ENCODE measurements around the gene RASA1.

Gene RASA1

DNA sequence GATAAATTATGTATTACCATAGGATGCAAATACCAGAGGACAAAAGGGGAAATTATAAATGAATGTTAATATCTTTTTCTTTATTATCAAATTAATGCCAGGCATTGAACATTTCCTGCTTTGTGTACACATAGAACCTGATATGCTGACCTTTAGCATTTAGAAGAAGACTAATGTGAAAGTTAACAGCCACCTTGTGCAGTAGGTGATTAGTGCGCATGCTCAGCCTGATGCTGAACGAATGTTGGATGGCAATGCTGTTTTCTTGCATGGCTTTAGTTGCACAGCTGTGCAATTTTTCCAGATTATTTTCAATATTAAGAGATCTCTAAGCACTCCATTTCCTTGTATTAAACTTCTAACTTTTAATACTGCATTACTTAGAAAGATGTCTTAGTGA, 99.6 kb downstream of the RASA1 start:
- DNase-seq = no peak

GRCh38 chr5:87368601-87369000, 100.9 kb downstream of the RASA1 start:
- DNase-seq = no peak

DNA sequence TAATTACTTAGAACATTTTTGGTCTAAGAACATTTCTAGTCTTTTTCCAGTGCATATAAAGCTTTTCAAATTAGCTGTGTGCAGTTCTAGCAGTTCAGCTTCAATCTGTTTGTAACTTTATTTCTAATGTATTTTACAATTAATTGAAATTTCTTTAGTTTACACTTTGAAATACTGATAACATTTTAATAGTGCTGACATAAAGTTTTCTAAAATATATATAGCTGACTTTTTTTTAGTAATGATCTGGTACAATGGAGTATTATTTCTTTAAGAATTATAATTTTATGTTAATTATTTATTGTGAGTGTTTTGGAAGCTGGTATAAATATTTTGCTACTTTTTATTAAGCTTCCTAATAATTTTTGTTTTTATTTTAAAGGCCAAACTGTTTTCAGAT, 101.7 kb downstream of the RASA1 start:
- DNase-seq = no peak

- DNase-seq = no peak
Measured at GRCh38 chr5:87372705-87373104, 105.0 kb downstream of the RASA1 start.

- DNase-seq = no peak
Measured at GRCh38 chr5:87382224-87382623, 114.5 kb downstream of the RASA1 start.

DNA sequence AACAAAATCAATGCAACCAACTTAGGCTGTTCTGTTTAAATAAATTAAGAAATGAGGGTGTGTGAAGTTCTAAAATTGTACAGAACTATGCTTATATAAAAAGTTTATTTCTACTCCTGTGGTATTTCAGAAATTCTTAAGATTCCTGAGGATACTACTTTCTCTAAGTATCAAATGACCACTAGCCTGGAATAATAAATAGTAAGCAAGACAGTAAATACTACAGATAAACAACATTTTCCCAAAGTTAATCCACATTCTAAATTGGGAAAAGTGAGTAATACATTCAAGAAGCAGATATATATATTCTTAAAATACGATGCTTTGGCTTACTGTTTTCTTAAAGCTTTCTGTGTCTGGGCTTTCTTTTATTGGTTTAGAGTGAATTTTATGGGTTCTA, 115.5 kb downstream of the RASA1 start:
- no peak for DNase-seq

DNA sequence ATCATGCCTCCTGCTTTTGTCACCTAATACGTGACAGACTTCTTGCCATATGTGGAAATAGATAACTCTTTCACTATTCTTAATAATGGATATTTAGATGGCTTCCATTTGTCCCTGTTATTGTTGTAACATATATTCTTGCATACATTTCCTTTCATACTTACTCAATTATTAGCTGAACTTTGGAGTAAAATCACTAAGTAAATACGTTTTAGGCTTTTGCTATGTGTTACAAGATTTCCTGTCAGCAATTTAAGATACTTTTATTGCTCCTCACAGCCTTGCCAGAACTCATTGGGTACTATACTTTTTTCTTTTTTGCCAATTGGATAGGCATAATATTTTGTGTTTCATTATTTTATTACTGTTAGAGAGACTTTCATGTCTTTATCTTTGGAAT, 118.1 kb downstream of the RASA1 start:
- no peak for DNase-seq

DNA sequence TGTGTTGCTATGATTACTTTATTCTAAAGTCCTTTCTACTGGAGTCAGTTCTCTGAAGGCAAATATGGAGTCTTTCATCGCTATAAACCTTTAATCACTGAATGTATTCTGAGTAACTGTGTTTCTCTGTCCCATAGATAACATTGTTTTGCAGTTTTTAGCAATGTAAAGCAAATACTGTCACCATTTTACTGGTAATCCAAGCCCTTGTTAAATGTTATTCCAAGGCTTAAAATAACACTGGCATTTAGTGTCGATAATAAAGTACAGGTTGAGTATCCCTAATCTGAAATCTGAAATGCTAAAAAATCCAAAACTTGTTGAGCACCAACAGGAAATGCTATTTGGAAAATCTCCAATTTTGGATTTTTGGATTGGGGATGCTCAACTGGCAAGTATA, 120.4 kb downstream of the RASA1 start:
- DNase-seq = no peak

- DNase-seq = no peak
Measured at GRCh38 chr5:87389296-87390034, 121.8 kb downstream of the RASA1 start.

- DNase-seq = no peak
Measured at GRCh38 chr5:87390075-87390474, 122.4 kb downstream of the RASA1 start.

GRCh38 chr5:87390576-87391199, 123.0 kb downstream of the RASA1 start:
- DNase-seq = no peak

DNA sequence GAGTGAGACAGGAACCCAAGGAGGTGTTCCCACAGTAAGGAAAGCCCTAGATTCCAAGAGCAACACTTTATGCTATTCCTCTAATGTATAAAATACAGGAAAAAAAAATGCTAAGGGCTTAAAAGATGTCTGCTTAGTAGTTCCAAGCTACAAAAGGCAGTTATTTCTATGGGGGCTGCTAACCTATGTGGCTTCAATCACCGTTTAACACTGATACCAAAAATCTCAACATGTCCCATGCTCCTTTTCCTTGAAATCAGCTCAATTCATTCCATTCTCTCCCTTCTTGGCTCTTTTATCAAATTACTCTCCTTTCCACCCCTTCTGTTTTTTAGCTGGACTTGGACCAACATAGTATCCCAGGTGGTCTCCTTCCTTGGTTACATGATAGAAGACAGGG, 124.5 kb downstream of the RASA1 start:
- no peak for DNase-seq

DNA sequence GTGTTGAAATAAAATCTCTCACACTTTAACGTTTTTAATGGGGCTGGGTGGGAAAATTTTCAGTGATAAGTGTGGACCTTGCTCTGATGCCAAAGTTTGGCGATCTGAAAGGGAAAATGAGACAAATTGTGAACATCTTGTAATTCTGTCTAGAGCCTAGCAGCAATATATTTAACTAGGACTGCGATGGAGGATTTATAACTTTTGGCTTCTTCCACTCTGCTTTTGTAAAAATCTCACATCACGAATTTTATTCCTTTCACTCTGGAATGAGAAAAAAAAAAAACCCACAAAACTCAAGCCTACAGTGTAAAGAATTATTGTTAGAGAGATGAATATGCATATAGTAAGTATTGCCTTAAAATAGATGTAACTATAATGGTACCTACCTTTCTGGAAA, 125.1 kb downstream of the RASA1 start:
- no peak for DNase-seq

- DNase-seq = no peak
Measured at GRCh38 chr5:87393331-87393730, 125.6 kb downstream of the RASA1 start.

DNA sequence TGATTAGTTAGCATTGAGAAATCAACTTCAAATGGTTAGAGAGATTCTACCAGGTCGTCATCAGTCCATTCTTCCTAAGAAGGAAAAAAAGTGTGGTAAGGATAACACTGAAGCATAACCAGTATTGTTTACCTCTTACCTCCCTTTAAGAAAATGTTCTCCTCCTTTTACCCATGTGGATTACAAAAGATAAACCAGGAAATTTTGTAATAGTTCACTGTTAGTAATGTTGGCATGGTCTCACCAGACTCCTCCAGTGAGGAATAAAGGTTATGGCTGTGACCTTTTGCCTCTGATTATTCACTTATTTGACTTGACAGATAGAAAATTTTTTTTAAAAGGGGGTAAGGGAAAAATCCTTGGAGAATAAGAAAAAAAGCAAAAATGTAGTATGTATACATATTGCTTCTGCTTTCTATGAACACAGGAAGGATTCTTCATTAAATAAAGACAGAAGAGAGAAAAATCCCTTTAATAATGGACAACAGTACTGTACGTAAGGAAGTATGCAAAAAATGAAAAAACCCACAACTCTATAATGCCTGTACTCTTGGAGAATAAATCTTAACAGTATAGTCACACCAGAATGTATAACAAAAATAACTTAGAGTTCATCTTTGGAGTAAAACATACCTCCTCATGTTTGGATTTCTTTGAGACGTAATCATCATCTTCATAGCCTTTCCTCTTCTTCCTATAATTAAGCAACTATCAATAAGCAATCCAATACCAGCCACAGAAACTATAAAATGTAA, 126.9 kb downstream of the RASA1 start:
- no peak for DNase-seq

DNA sequence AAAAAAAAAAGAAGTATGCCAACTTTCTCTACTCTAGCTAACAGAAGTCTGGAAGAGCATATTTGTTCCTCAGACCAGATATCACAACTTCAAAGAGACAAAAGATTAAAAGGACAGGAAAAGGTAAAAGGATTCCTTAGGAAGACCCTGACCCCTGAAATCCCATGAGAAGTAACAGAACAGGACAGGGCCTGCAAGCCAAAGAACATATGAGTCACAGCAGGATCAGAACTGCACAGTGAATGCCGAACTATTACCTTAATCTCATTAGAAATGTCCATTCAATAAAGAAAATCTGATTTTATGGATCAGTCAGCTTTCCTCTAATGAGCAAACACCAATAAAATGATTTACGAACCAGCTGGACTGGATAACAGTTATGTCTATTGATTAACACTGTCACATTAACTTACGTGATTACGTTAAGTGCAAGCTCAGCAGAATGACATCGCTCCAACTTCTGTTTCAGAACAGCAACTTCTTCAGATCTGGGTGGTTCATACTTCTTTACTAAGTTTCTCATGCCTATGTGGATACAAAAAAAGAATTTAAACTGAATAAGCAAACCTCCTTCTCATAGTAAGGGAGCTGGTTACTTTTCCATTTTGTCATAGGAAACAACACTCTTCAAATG, 131.4 kb downstream of the RASA1 start:
- DNase-seq = no peak

DNA sequence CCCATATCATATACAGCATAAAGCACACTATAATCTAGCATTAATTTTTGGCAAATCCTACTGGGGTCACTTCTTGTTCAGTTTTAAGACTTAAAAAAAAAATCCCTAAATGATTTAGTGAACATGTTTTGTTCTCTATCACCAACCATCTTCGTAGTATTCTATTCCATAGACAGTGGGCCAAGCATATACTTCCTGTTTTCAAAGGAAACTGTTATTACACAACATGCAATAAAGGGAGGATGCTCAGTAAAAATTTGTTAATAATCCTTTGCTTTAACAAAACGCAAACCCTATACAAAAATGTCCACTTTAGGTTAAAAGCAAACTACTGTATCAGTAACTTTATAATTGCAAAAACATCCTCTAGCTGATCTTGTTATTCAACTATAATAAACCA, 132.0 kb downstream of the RASA1 start:
- DNase-seq = no peak

DNA sequence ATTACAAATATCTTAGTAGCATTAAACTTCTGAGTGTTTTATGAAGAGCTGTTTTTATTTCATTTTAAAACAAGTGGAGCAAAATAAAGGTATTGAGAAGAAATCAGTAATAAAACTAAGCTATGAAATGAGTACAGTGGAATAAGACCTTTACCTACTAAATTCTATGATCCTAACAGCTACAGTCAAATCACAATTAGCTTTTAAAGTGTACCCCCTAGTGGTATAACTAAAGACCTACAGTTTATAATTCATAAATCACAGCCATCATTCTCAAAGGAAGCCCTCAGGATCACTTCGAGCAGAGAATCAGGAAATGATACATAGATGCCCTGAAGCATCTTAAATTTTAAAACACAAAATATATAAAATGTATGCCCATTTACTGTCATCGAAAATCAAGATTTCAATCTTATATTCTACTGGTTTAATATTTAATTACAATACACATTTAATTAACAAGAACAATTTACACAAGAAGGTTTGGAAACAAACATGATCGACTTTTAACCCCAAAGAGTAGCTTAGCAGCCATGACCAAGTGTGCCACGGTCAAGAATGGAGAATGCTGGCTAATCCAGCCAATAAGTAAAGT, 132.7 kb downstream of the RASA1 start:
- DNase-seq = no peak

- DNase-seq = no peak
Measured at GRCh38 chr5:87401626-87402025, 133.9 kb downstream of the RASA1 start.

- DNase-seq = no peak
Measured at GRCh38 chr5:87403409-87403808, 135.7 kb downstream of the RASA1 start.

- DNase-seq = no peak
Measured at GRCh38 chr5:87403899-87404298, 136.2 kb downstream of the RASA1 start.

DNA sequence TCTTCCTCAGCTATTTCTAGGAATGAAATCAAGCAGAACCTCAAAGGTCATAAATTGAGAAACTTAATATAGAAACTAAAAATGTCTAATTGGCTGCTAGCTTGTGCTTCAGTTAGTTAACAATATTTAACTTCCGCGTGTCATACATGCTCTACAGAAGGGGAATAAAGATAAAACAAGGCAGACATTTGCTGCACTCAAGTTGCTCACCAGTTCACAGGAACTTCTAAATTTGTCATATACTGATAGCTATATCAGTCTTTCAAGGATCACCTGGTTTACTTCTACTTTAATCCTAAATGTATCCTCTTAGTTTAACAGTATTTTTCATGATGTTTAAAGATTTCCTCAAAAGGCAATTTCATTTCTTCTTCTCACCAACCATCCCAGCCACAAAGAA, 136.7 kb downstream of the RASA1 start:
- no peak for DNase-seq

DNA sequence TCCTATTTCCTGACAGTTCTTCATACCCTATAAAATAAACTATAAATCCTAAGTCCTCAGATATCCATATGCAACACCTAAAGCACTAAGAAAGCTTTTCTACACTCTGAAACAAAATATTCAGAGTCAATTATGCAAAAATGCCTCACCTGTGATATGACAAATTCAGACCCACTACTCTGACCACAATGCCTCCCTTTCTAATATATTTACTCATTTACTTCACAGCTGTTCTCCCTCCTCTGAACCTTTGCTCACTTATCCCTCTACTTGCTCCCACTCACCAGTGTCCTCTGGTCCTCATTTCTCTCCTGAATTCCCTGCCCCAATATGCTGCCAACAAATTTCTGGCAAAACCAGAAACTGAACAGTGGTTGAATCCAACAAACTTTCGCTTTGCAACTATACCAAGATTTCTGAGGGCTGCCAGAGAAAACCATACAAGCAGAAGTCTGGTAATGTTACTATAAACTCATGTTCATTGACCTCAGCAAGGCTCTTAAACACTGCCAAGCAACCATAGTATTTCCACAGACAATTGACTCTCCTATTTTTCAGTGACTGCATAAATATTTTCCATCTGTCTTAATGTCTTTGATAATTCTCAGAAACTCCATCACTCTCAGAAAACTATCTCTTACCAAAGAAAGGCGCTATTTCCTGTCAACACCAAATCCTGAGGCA, 137.9 kb downstream of the RASA1 start:
- no peak for DNase-seq

Measured in activated T-cell treated with anti-CD3 and anti-CD28 coated beads, Interleukin-2, amount 50 U/mL, for 1 hour (primary cell).